Endothelial cell of umbilical vein (primary cell): ENCODE data around the gene MPG. TPM values are rescaled to one million over a fixed set of nuclear protein-coding genes. Genes with fewer than 3 reads are reported as not detected.

Experiments
- BruUV-seq: library from RNA; stranded (reverse); fragments of 400-500 nt; replicated peaks from 2 replicates; lab custom pipeline; 2021; lab: Mats Ljungman, UMichigan
- CTCF ChIA-PET: fragments of 300-600, 350-600 bp; sonication (Branson Sonifier 250); formaldehyde crosslinking; loops from one replicate; lab custom pipeline; 2021; ENCODE audit warnings: antibody characterized with exemption, inconsistent platforms; lab: Charles Lee
- POLR2A ChIA-PET: fragments of 300-600, 350-600 bp; sonication (Branson Sonifier 250); formaldehyde crosslinking; loops from one replicate; lab custom pipeline; 2021; ENCODE audit warnings: antibody characterized with exemption, inconsistent platforms; lab: Charles Lee
- DNase-seq: peaks from one replicate; pipeline ENCODE4 v3.0.0-alpha.2; 2011; ENCODE audit warnings: low read depth, low spot score
- FAIRE-seq: peaks from 2 replicates; lab custom pipeline; 2011; peaks lifted over from hg19 to GRCh38; lab: Jason Lieb, UNC
- H2AFZ ChIP-seq: 2 replicates; pipeline ENCODE4 v1.6.0; 2012; ENCODE audit warnings: low read depth, low read length, control low read depth, inconsistent platforms
- H3K27ac ChIP-seq: 2 replicates; pipeline ENCODE4 v1.5.1; 2011; ENCODE audit warnings: low read depth, mild to moderate bottlenecking, control low read depth, low read length, moderate library complexity; ENCODE audit not compliant: insufficient read depth
- H3K27me3 ChIP-seq, 2 experiments: 2 replicates each; pipeline versions ENCODE4 v1.6.0 to v1.6.1; 2011; ENCODE audit warnings: low read length in 2 of 2, mixed read lengths in 1 of 2; ENCODE audit not compliant: control insufficient read depth in 2 of 2, insufficient read depth in 2 of 2
- H3K36me3 ChIP-seq, 2 experiments: 2 replicates in 1 of 2; 3 replicates in 1 of 2; pipeline ENCODE4 v1.5.1; 2011; ENCODE audit warnings: low read length in 2 of 2, mild to moderate bottlenecking in 1 of 2, moderate library complexity in 1 of 2; ENCODE audit not compliant: control insufficient read depth in 2 of 2, insufficient read depth in 2 of 2; ENCODE audit errors: extremely low read depth in 1 of 2
- H3K4me1 ChIP-seq: 3 replicates; pipeline ENCODE4 v1.5.1; 2011; ENCODE audit warnings: mild to moderate bottlenecking, low read length; ENCODE audit not compliant: control insufficient read depth, insufficient read depth; ENCODE audit errors: extremely low read depth
- H3K4me2 ChIP-seq: 2 replicates; pipeline ENCODE4 v1.6.1; 2011; ENCODE audit warnings: low read length, control low read depth, mixed read lengths; ENCODE audit not compliant: insufficient read depth
- H3K4me3 ChIP-seq, 3 experiments: fragments of 200-600 bp in 1 of 3; sonication (generic), shearing (Covaris generic) in 1 of 3; replicated peaks in 1 of 3; 2 replicates each; pipeline ENCODE4 v1.5.1; 2011 to 2016; ENCODE audit warnings: control low read depth in 3 of 3, low read length in 3 of 3, mild to moderate bottlenecking in 2 of 3, inconsistent platforms in 1 of 3, low read depth in 1 of 3, moderate library complexity in 1 of 3; ENCODE audit not compliant: insufficient read depth in 1 of 3
- H3K79me2 ChIP-seq: 2 replicates; pipeline ENCODE4 v1.6.0; 2012; ENCODE audit warnings: low read length, inconsistent platforms; ENCODE audit not compliant: control insufficient read depth, insufficient read depth
- H3K9ac ChIP-seq: replicated peaks from 2 replicates; pipeline ENCODE3; 2011; ENCODE audit warnings: low read length, control low read depth; ENCODE audit not compliant: insufficient read depth; ENCODE audit errors: extremely low read depth
- H3K9me1 ChIP-seq: replicated peaks from 3 replicates; pipeline ENCODE4 v1.6.0; 2011; ENCODE audit warnings: mild to moderate bottlenecking, low read length; ENCODE audit not compliant: control insufficient read depth, insufficient read depth; ENCODE audit errors: extremely low read depth
- H3K9me3 ChIP-seq: replicated peaks from 2 replicates; pipeline ENCODE4 v1.5.1; 2012; ENCODE audit warnings: low read length, inconsistent platforms; ENCODE audit not compliant: control insufficient read depth, insufficient read depth
- H4K20me1 ChIP-seq: replicated peaks from 2 replicates; pipeline ENCODE3; 2011; ENCODE audit warnings: mild to moderate bottlenecking, low read length; ENCODE audit not compliant: control insufficient read depth, insufficient read depth; ENCODE audit errors: extremely low read depth
- CTCF ChIP-seq, 2 donors: IDR thresholded peaks; 1 replicate in 1 of 2; 2 replicates in 1 of 2; pipeline ENCODE4 v1.5.1; 2011; ENCODE audit warnings: low read length in 2 of 2, mild to moderate bottlenecking in 2 of 2, moderate library complexity in 2 of 2, control low read depth in 1 of 2, inconsistent platforms in 1 of 2, low read depth in 1 of 2; ENCODE audit not compliant: insufficient read depth in 1 of 2; ENCODE audit errors: extremely low read depth in 1 of 2
- EZH2 ChIP-seq: IDR thresholded peaks from 2 replicates; pipeline ENCODE4 v1.6.1; 2012; ENCODE audit warnings: borderline replicate concordance, low read depth, mild to moderate bottlenecking, moderate library complexity, low read length, inconsistent platforms; ENCODE audit not compliant: severe bottlenecking
- FOS ChIP-seq: IDR thresholded peaks from 2 replicates; pipeline ENCODE4 v1.6.1; 2011; ENCODE audit warnings: mild to moderate bottlenecking, low read length, moderate library complexity, borderline replicate concordance; ENCODE audit not compliant: insufficient read depth
- GATA2 ChIP-seq: IDR thresholded peaks from 2 replicates; pipeline ENCODE4 v1.7.0; 2011; ENCODE audit warnings: low read depth, mild to moderate bottlenecking, moderate library complexity, mixed read lengths, low read length; ENCODE audit not compliant: insufficient read length, insufficient read depth
- JUN ChIP-seq: IDR thresholded peaks from 2 replicates; pipeline ENCODE4 v1.6.1; 2011; ENCODE audit warnings: borderline replicate concordance, low read depth; ENCODE audit not compliant: insufficient read length, insufficient read depth
- MAX ChIP-seq: IDR thresholded peaks from 2 replicates; pipeline ENCODE4 v1.6.1; 2011; ENCODE audit not compliant: insufficient read depth, insufficient read length
- MYC ChIP-seq: IDR thresholded peaks from one replicate; pipeline ENCODE4 v1.6.1; 2011; ENCODE audit warnings: mild to moderate bottlenecking, low read depth, low read length
- POLR2A ChIP-seq: IDR thresholded peaks from 2 replicates; pipeline ENCODE4 v1.6.1; 2012; ENCODE audit warnings: low read depth, mild to moderate bottlenecking, control low read depth, low read length
- POLR2AphosphoS5 ChIP-seq: IDR thresholded peaks from 2 replicates; pipeline ENCODE4 v1.6.1; 2012; ENCODE audit warnings: low read depth, mild to moderate bottlenecking, control low read depth, low read length, moderate library complexity; ENCODE audit not compliant: insufficient read depth
- dilution Hi-C: fragments of 300-500 bp; cut with MboI; formaldehyde crosslinking; loops from one replicate; pipeline ENCODE4 v1.15.0; 2019; ENCODE audit warnings: low sequenced_read_pairs; ENCODE audit not compliant: extremely low pct_ligation_motif_present
- intact Hi-C: fragments of 100-400 bp; cut with micrococcal nuclease; formaldehyde crosslinking; loops from one replicate; pipeline ENCODE4 v1.10.0; 2022
- polyA plus RNA-seq, 4 experiments: library from polyadenylated mRNA; depleted of rRNA in 3 of 4; stranded (reverse) in 3 of 4; unstranded in 1 of 4; fragments of >200 nt; gene quantifications; 2 replicates each; pipeline versions ENCODE4 v1.2.1 to v1.2.3, GENCODE V29; 2011 to 2012; ENCODE audit warnings: missing spikeins in 1 of 4
- total RNA-seq: library from RNA; stranded (reverse); gene quantifications from 2 replicates; pipeline ENCODE4 v1.2.3, GENCODE V29; 2021

Gene MPG
- total and polyA plus RNA-seq, 2 donors (not counting 3 experiments of a cell fraction or from before 2014, with no cell fraction given) = 70.5 to 140 TPM

GRCh38 chr16:129075-129474 lies 51.0 kb downstream of the MPG start:
- Histone ChIP-seq H3K27me3 (no peaks in the 10 kb centered on the region), H3K9ac (no peak overlapping the region), H3K9me3 (no peaks in the 10 kb centered on the region), H3K4me2 (no peak overlapping the region), H3K79me2 (peaks cover 5% of the 10 kb centered on the region), H3K9me1 (no peaks in the 10 kb centered on the region), H4K20me1 (no peaks in the 10 kb centered on the region), H3K4me3 (no peak overlapping the region), H3K36me3 (no peaks in the 10 kb centered on the region), H3K4me1 (no peaks in the 10 kb centered on the region), H2AFZ (no peak overlapping the region), H3K27ac (no peak overlapping the region)
- TF ChIP-seq POLR2AphosphoS5 (no peak), CTCF (IDR thresholded peaks at IDR 0.05; ENCODE audit: extremely low read depth in 1 of 2, insufficient read depth in 1 of 2, low read depth in 1 of 2, low read length in 2 of 2) (no peak), GATA2 (no peak), FOS (no peak), POLR2A (no peak), JUN (no peak), EZH2 (no peak), MYC (no peak), MAX (no peak)
- no TSS peak for BruUV-seq
- DNase-seq (no peak), FAIRE-seq (no peak)
- POLR2A ChIA-PET = no interaction called here
- intact Hi-C loops = no loop called here
- CTCF ChIA-PET = interaction anchor here (1.0 to 1.7 kb wide), 3 partner anchors 9 to 22 kb away, joined by 3 to 6 read pairs (median 5); no protein-coding TSS in a partner anchor
- dilution Hi-C loops = no loop called here
